OCI-LY3 (cell line): ENCODE measurements around the gene ALPP.

ENCODE experiments used
- EZH2phosphoT487 ChIP-seq: fragments of 200-600 bp; shearing (Covaris generic); IDR thresholded peaks from 2 replicates; pipeline ENCODE4 v1.6.1; 2018; ENCODE audit warnings: antibody characterized with exemption, mixed run types, low read depth
- TF ChIP-seq, protein P1 (sequence below): fragments of 200-600, 300-600 bp; sonication (generic); IDR thresholded peaks from 2 replicates; pipeline ENCODE4 v1.5.1; 2014; ENCODE audit warnings: antibody characterized with exemption, low read length, low read depth

DNA sequence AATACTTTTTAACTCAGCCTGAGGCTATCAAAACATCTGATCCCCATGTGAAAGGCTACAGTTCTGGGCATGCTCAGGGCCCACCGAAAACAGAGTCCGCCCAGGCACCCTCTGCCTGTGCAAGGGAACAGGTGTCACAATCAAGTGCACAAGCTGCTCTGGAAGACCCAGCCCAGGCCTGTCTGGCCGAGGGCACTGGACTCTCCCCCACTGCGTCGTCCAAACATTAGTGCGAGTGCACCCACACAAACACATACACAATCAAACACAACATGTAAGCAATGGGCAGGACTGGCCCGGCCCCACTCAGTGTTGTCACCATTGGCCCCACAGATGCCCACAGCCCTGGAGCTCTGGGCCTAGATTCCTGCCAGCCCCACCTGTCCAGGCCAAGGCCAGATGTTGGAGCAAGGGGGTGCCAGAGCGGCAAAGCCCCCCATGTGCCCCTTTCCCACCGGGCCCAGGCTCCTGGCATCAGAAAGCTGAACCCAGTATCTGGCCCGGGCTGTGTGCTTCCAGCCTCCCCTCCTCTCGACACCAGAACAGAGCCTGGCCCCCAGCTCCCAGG lies 27.5 kb downstream of the ALPP start:
- TF ChIP-seq EZH2phosphoT487: no peak
- TF ChIP-seq, protein P1, sequence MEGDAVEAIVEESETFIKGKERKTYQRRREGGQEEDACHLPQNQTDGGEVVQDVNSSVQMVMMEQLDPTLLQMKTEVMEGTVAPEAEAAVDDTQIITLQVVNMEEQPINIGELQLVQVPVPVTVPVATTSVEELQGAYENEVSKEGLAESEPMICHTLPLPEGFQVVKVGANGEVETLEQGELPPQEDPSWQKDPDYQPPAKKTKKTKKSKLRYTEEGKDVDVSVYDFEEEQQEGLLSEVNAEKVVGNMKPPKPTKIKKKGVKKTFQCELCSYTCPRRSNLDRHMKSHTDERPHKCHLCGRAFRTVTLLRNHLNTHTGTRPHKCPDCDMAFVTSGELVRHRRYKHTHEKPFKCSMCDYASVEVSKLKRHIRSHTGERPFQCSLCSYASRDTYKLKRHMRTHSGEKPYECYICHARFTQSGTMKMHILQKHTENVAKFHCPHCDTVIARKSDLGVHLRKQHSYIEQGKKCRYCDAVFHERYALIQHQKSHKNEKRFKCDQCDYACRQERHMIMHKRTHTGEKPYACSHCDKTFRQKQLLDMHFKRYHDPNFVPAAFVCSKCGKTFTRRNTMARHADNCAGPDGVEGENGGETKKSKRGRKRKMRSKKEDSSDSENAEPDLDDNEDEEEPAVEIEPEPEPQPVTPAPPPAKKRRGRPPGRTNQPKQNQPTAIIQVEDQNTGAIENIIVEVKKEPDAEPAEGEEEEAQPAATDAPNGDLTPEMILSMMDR: no peak
